Epithelial cell of prostate (primary cell): Measurements from ENCODE around the gene RFPL4AL1.
"Not testable (repeated sequence)": the region's sequence is repeated elsewhere in the genome, so short reads cannot be mapped to it uniquely, and the experiment has no call there.

Experiments used
- DNase-seq: peaks from one replicate; pipeline ENCODE4 v3.0.0-alpha.2; 2011; ENCODE audit warnings: low read depth, low spot score
- H3K27ac ChIP-seq: fragments of 450-650 bp; 2 replicates; pipeline ENCODE4 v1.5.1; 2017; ENCODE audit warnings: mild to moderate bottlenecking

RFPL4AL1 gene

GRCh38 chr19:55768818-55769217 lies at the start of gene RFPL4AL1:
TSS of gene RFPL4AL1 (plus strand) at chr19:55769118. CDS start at chr19:55771805, 2,687 bp downstream.
- H3K27ac ChIP-seq, DNase-seq: not testable (repeated sequence)

GRCh38 chr19:55720214-55720746 lies 48.6 kb upstream of the RFPL4AL1 start:
- DNase-seq = no peak
- H3K27ac ChIP-seq = no peak overlapping the region

DNA sequence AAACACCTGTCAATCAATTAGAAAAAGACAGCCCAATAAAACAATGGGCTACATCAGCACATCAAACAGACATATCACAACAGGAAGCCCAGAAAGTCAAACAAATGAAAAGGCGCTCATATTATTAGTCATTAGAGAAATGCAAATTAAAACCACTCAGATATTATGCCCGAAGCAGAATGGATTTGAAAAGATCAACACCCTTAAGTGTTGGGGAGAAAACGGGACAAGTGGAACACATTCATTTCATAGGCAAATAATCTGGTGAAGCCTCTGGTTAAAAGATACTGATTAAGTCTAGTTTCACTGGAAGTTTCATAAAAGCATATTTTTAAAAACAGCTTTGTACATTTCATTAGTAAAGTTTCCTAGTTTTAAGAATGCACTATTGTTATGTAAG lies 48.1 kb upstream of the RFPL4AL1 start:
- no peak for DNase-seq
- H3K27ac ChIP-seq = no peak overlapping the region

GRCh38 chr19:55723491-55723890 lies 45.4 kb upstream of the RFPL4AL1 start:
- no peak for DNase-seq
- no peak overlapping the region for H3K27ac ChIP-seq

GRCh38 chr19:55730378-55730777 lies 38.5 kb upstream of the RFPL4AL1 start:
- H3K27ac ChIP-seq, DNase-seq: not testable (repeated sequence)

- DNase-seq = no peak
- no peak within 1 kb of the TSS for H3K27ac ChIP-seq
These were observed 30.6 kb upstream of the RFPL4AL1 start, which contains the start of gene NLRP9 for GRCh38 chr19:55738302-55738701. TSS of gene NLRP9 (minus strand) at chr19:55738402. CDS start at chr19:55738374, 28 bp downstream.

DNA sequence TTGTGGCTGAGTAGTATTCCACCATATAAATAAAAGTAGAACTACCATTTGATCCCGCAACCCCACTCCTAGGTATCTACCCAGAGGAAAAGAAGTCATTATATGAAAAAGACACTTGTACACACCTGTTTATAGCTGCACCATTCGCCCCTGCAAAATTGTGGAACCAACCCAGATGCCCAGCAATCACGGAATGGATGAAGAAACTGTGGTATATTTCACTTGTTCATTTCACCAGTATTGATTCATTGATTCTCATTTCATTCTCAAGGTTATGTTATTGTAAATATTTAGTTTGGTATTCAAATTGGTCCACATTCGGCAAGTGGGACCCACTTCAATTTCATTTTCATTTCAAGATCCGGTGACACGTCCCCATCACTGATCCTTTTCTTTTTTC lies 18.2 kb upstream of the RFPL4AL1 start:
- DNase-seq = no peak
- H3K27ac ChIP-seq = no peak overlapping the region

DNA sequence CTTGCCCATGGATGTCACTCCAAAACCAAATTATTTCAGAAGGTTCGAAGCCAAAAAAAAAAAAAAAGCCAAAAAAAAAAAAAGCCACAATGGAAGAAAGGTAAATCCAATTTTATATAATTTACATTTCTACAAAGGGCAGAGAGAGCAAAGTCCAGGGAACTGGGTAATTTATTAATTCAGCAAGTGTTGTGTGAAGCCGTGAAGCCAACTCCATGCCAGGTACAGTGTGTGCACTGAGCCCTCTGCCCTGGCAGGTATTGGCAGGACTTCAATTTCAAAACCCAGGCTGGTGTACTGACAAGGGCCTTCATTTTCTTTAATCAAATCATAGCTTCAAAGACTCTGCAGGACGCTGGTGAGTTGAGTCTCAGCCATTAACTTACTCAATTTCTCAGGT lies 15.5 kb upstream of the RFPL4AL1 start:
- H3K27ac ChIP-seq = no peak overlapping the region
- DNase-seq = no peak

GRCh38 chr19:55756808-55757207 lies 12.1 kb upstream of the RFPL4AL1 start:
- not testable (repeated sequence) for DNase-seq, H3K27ac ChIP-seq

DNA sequence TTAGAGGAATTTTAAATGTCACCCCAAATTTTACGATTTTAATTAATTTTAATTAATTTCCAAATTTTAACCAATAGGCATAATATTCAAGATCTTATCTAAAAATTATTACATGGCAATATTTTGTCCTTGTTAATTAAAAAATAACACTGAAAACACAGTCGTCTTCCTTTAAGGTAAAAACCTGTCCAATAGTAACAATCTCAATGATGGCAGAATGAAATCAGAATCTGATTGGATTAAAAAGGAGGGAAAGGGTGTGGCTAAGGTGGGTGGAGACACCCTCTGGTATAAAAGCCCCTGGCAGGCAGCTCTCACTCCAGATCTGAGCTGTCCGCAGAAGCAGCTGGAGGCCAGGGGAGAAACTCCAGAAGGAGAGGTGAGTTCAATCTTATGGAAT lies 10.1 kb upstream of the RFPL4AL1 start, which contains the start of gene RFPL4A:
Gene RFPL4A, plus strand, starts transcription at position 301 of the 400 bp plus-strand sequence. CDS start 2,704 bp downstream, outside the sequence.
- not testable (repeated sequence) for H3K27ac ChIP-seq, DNase-seq

DNA sequence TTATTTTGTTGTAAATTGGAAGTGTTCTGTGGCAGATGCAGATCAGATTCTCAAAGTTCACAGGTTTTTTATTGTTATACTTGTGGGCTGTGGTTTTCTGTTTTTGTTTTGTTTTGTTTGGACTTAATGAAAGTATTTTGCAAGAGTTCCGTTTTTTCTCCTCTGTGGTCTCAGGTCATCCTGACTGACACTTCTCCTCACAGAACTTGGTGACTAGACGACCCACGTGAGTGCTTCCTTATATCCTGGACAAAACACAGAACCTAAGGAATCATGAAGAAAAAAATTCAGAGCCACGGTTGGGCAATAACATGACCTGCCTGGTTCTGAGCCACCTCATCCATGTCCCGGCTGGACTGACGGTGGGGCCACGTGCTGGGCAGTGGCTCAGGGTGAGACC lies 2.5 kb upstream of the RFPL4AL1 start:
- no peak for DNase-seq
- H3K27ac ChIP-seq = no peak overlapping the region

GRCh38 chr19:55769632-55770031 lies 714 bp downstream of the RFPL4AL1 start:
- DNase-seq, H3K27ac ChIP-seq: not testable (repeated sequence)

GRCh38 chr19:55777528-55777927 lies 8.6 kb downstream of the RFPL4AL1 start:
- DNase-seq = no peak
- H3K27ac ChIP-seq = no peak overlapping the region

GRCh38 chr19:55778331-55778730 lies 9.4 kb downstream of the RFPL4AL1 start:
- DNase-seq = no peak
- H3K27ac ChIP-seq = no peak overlapping the region

- H3K27ac ChIP-seq = no peak overlapping the region
- DNase-seq = no peak
These were observed 12.2 kb downstream of the RFPL4AL1 start for GRCh38 chr19:55781112-55781511.

DNA sequence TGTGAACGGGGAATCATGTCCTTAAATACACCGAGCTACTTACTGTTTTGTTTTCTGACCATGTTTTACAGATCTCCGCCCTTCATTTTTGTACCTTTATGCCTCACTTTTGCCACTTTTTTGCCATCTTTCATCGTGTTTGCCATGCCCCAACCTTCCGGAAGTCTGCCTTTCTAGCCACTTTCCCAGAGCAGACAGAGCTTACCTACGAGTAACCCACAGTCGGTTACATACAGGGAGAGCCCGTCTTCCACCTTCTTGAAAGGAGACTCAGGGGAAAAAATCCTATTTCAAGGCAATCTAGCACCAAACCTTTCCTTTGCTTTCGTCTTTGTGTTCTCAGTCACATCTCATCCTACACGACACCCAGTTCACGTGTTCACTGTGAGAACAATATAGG lies 26.1 kb downstream of the RFPL4AL1 start:
- H3K27ac ChIP-seq = no peak overlapping the region
- DNase-seq = no peak

- DNase-seq = no peak
These were observed 32.5 kb downstream of the RFPL4AL1 start for GRCh38 chr19:55801416-55801815.

GRCh38 chr19:55802281-55802680 lies 33.4 kb downstream of the RFPL4AL1 start:
- DNase-seq = no peak
- no peak overlapping the region for H3K27ac ChIP-seq

More at GRCh38 chr19:55801416-55801815, 32.5 kb downstream of the RFPL4AL1 start:
- H3K27ac ChIP-seq = no peak overlapping the region

- H3K27ac ChIP-seq = no peak overlapping the region
- DNase-seq = no peak
These were observed 40.6 kb downstream of the RFPL4AL1 start for GRCh38 chr19:55809381-55810058.

DNA sequence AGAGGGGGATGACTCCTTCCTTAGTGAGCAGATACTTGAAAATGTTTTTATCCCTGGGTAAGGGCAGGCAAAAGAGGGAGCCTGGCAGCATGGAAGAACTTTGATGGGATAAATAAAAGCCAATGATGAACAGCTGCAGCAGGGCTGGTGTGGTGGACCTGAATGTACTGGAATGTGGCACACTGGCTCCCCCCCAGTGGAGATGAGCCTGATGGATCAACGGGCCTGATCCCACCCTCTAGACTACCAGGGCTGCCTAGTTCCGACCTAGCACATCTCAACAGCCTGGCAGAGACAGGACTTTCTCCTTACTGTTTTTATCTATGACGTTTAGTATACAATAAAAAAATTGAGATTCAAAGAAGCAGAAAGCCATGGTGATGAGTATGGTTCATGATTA lies 42.4 kb downstream of the RFPL4AL1 start:
- no peak overlapping the region for H3K27ac ChIP-seq
- no peak for DNase-seq

DNA sequence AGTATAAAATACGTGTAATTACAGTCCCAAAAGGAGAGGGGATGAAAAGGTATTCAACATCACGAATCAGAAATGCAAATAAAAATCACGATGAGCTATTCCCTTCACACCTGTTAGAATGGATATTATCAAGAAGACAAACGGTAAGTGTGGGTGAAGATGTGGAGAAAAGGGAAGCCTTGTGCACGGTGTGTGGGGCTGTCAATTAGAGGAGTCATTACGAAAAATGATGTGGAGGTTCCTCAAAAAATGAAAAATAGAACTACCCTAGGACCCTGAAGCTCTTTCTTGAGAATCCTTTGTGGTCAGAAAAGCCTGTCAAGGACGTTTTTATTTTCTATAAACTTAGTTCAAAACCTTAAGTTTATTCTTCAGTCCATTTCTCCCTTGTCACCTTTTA lies 43.5 kb downstream of the RFPL4AL1 start:
- no peak for DNase-seq
- H3K27ac ChIP-seq = no peak overlapping the region

GRCh38 chr19:55813906-55814305 lies 45.0 kb downstream of the RFPL4AL1 start:
- no peak for DNase-seq

More at GRCh38 chr19:55813906-55814305, 45.0 kb downstream of the RFPL4AL1 start:
- H3K27ac ChIP-seq = no peak overlapping the region
